ENCODE data around the gene FAM163B.

Gene FAM163B

GRCh38 chr9:133579601-133580418 is 29.4 kb downstream of the FAM163B start:
- no peak for DNase-seq

- DNase-seq: no peak
Measured at GRCh38 chr9:133578524-133579441, 30.4 kb downstream of the FAM163B start.

GRCh38 chr9:133577737-133578112 is 31.5 kb downstream of the FAM163B start:
- no peak for DNase-seq

DNA sequence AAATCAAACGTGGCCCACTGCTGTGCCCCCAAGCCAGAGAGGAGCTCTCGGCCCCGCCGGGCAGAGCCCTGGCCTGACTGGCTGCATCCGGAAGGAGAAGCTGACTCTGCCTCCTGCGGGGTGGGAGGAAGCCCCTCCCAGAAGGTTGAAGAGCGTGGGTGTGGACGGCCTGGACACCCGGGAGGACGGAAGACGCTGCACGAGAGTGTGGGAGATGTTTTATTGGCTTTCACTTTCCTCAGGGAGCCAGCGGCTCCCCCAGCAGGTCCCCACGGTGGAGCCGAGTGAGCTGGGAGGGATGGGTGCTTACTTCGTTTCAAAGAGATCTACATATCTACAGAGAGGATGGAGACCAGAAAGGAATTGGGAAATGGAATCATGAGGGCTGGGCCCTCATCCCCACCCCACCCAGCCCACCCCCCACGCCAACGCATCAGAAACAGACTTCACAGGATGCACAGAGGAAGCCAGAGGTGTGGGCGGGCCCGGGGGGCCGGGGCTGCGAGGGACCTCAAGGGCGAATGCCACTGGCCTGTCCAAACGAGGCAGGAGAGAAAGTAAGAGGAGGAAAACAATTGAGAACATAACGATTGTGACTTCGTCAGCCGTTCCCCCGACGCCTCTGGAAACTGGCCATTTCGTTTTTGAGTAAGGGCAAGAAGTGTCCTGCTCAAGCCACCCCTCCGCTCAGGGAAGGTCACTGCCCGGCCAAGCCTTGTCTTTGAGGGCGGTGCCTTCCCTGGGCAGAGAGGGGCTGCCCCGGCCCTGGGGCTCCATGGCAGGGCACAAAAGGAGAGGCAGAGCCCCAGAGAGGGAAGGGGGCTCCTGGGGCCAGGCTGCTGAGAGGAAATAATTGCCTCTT is 32.1 kb downstream of the FAM163B start:
- no peak for DNase-seq

DNA sequence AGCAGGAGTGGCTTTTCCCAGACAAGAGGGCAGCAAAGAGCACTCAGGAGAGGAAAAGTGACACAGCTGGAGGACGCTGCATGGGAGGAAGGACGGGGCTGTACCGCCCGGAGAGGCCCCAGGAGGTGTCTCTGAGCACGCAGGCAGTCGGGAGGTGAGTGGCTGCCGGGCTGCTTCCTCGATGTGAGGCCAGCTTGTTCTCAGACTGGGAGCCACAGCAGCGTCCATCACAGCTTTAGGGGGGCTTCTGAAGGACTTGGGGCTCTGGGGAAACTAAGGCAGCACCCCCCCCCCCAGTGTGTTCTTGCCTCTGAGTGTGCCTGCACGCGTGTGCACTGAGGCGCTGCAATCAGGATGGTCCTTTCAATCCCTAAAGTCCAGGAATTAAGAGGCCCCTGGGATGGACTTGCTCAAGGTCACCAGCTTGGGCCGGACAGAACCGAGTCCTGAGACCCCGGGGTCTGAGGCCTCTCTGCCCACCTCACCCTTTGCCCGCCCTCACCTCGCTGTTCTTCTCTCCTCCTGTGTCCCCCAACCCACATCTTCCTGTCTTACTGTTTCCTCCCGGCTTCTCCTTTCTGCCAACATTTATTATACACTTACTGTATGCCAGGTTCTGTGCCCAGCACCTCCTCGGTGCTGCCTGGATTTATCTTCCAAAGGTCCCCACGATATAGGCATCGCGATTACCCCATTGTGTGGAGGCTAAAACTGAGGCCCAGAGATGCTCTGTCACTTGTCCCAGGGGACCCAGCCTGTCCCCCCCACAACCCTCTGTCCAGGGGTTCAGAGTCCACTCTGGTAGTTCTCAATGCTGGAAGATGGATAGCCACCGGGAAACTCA is 32.9 kb downstream of the FAM163B start:
- DNase-seq: no peak

DNA sequence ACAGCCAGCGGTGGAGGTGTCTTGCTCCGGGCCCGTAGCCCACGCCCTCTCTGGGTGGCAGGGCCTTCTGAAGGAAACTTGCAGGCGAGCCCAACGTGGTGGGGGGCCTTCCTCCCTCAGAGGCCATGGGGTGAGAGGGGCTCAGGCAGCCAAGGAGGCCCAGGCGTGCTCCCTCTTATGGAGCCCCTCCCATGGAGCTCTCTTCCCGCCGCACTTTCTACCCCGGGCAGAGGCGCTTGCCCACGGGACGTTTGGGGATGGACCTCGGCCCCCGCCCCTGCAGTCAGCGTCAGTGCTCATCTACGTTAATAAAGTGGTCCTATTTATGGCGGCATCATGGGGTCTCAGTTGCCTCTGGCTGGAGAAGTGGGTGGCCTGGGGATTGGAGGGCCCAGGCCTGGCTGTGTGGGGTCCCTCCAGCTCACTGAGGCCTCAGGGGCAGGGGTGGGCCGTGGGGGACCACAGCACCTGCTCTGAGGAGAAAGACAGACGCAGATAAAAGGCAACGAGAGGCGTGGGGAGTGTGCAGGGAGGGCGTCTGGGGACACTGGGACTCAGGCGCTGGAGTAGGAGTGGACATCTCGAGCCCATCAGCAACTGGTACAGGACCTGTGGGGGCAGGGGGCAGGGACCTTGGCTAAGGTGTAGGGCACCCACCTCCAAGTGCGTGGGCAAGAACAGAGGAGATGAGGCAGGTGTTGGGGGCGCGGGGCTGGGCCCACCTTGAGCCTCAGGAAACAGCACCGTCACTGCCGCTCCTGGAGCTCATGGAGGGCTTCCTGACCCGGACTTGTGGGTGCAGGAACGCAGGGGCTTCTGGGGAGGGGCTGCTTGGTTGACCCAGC is 33.8 kb downstream of the FAM163B start:
- no peak for DNase-seq

GRCh38 chr9:133574771-133575170 is 34.4 kb downstream of the FAM163B start:
- DNase-seq: no peak

DNA sequence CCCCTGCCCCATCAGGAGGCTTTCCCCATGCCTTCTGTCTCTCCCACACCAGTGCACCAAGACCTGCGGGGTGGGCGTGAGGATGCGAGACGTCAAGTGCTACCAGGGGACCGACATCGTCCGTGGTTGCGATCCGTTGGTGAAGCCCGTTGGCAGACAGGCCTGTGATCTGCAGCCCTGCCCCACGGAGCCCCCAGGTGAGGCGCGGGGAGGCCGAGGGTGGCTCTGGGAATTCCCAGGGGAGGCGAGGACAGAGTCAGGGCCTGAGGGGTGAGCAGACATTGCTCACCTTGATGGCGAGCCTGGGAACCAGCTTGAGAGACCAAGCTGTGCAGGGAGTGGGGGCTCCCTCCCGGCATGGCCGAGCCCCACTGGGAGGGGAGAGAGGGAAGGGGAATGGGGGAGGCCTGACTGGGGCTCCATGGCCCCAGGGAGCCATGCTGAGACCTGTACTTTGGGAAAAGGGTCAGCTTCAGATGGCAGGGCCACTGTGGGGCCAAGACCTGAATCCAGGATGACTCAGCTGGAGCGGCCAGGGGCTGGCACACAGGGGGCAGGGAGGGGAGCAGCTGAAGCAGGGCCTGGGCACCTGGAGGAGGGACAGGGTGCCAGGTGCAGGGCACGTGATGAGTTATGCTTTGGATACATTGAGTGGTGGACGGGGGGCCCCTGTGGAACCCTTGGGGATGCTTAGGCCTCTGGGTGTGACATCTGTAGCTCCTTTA is 35.2 kb downstream of the FAM163B start:
- DNase-seq: no peak

GRCh38 chr9:133572821-133573361 is 36.3 kb downstream of the FAM163B start:
- no peak for DNase-seq

DNA sequence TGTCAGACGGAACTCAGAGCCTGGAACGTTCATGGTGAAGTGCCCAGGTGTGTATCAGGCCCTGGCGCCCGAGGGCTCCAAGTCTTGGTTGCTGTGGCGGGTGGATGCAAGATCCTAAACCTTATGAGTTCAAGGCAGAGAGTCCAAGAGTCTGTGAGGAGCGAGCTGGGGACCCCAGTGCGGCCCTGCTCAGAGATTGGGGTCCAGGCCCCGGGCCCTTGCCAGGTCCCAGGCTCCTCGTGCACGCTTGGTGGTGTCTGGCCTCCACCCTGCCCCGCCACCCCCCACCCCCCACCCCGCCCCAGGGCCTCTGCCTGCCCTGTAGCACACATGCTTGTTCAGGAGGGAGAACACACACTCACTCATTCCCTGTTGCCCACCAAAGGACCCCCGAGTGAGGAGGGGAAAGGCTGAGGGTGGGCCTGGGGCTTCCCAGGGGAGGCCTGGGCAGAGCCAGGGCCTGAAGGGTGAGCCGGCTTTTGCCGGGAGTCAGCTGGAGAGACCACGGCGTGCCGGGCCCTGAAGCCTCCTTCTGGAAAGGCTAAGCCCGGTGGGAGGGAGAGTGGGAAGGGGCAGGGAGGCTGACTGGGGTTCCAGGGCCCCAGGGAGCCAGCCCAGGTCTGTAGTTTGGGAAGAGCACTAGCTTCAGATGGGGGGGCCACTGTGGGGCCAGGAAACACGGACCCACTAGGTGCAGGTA is 37.1 kb downstream of the FAM163B start:
- no peak for DNase-seq

DNA sequence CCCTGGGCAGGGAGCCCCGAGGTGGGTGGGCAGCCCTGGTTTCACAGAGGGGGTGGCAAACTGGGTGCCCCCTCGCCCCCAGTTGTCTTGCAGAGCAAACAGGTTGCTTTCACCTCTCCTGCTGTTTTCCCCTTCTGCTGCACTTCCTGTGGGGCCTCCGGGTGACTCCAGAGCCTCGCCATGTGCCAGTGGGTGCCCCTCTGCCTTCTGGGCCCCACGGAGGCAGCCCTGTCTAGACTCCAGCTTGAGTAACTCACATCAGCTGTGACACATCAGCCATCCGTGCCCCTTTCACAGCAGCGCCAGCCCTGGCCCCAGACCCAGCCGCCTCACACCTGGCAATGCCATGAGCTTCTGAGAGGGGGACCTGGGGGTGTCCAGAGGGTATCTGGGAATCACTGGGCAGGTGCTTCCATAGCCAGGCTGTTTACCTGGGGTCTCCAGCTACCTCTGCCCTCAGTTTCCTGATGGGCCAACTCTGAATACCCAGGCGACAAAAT is 37.7 kb downstream of the FAM163B start:
- no peak for DNase-seq

DNA sequence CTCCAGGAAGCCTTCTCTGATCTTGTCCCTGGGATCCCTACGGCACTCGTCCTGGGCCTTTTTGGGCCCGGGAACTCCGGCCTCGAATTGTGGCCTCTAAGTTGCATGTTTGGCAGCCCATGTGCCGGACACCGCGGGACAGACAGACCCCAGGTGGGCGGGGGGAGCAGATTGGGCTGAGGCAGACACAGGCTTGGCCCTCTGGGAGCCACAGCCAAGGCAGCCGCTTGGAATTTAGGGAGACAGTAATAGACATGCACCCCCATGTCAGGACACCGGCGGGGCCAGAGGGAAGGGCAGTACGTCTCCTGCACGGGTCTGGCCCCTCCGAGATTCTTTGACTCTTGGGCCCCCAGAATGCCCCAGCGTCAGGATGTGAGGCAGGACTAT is 38.5 kb downstream of the FAM163B start:
- no peak for DNase-seq

DNA sequence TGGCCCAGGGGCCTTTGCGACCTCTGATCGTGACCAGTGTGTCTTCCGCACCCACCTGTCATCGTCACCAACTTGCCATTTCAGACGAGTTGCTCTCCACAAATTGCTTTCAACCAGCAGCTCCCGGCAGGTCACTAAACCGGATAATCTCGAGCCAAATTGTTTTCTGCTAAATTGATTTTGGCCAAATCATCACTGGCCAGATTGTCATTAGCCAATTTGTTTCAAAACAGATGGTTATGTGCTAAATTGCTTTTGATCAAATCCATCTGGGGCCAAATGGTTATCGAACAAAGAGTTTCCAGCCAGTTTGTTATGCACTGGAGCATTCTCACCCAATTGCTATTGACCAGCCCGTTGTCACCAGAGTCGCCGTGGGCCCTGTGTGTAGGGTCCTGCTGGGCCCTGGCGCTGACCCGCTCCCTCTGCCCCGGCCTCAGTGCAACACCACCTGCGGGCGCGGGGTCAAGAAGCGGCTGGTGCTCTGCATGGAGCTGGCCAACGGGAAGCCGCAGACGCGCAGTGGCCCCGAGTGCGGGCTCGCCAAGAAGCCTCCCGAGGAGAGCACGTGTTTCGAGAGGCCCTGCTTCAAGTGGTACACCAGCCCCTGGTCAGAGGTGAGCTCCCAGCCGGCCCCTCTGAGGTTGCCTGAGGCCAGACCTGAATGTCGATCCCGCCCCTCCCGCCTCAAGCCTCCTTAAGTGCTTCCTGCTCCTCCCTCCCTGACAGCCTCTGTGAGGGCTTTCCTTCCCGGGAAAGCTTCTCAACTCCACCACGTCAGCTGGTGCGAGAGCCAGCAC is 39.1 kb downstream of the FAM163B start:
- DNase-seq: no peak

GRCh38 chr9:133569121-133569785 is 39.9 kb downstream of the FAM163B start:
- no peak for DNase-seq

DNA sequence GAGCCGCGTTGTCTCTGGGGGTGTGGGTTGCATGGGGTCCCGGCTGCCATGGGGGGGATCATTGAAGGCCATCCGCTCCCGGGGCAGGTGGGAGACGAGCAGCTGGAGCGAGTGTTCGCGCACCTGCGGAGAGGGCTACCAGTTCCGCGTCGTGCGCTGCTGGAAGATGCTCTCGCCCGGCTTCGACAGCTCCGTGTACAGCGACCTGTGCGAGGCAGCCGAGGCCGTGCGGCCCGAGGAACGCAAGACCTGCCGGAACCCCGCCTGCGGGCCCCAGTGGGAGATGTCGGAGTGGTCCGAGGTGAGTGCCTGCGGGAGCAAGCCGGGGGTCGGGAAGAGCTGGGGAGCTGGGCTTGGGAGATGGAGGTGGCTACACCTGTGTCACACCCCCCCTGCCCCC is 41.0 kb downstream of the FAM163B start:
- no peak for DNase-seq

DNA sequence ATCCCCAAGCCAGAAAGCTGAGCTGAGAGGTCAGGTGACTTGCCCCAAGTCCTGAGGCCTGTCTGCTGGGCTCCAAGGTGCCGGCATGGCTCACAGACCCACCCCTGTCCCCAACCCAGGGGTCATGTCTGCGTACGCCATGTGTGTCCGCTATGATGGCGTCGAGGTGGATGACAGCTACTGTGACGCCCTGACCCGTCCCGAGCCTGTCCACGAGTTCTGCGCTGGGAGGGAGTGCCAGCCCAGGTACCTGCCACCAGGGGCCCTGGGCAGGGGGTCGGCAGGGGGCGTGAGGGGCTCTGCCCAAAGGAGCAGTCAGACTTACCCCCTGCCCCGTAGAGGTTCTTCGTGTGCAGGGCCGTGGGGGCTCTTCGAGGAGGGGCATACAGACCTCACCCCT is 42.4 kb downstream of the FAM163B start:
- DNase-seq: no peak

- DNase-seq: no peak
Measured at GRCh38 chr9:133566382-133566781, 42.8 kb downstream of the FAM163B start.

Data from activated naive CD4-positive, alpha-beta T cell treated with Interleukin-2 at 50 U/mL for 16 hours (primary cell).